MM.1S (cell line): ENCODE measurements around the gene BIRC7.

Source experiments
- DNase-seq: peaks from one replicate; pipeline ENCODE4 v3.0.0-alpha.2; 2015
- H2AFZ ChIP-seq: fragments of 300-600 bp; sonication (generic); 2 replicates; pipeline ENCODE4 v1.6.0; 2016; ENCODE audit warnings: antibody characterized with exemption, low read length
- H3F3A ChIP-seq: fragments of 300-600 bp; sonication (generic); 2 replicates; pipeline ENCODE4 v1.6.1; 2016; ENCODE audit warnings: mild to moderate bottlenecking, antibody characterized with exemption, low read length, moderate library complexity, mixed read lengths; ENCODE audit not compliant: insufficient read depth
- H3K27ac ChIP-seq: fragments of 300-600 bp; sonication (generic); 2 replicates; pipeline ENCODE4 v1.5.1; 2016; ENCODE audit warnings: mild to moderate bottlenecking, low read length
- H3K27me3 ChIP-seq: fragments of 300-600 bp; sonication (generic); replicated peaks from 2 replicates; pipeline ENCODE4 v1.6.0; 2016; ENCODE audit warnings: low read length; ENCODE audit not compliant: insufficient read depth
- H3K36me3 ChIP-seq: fragments of 300-600 bp; sonication (generic); replicated peaks from 2 replicates; pipeline ENCODE4 v1.6.1; 2016; ENCODE audit warnings: mild to moderate bottlenecking, low read length, mixed read lengths; ENCODE audit not compliant: insufficient read depth
- H3K4me1 ChIP-seq: fragments of 300-600 bp; sonication (generic); 2 replicates; pipeline ENCODE4 v1.6.1; 2016; ENCODE audit warnings: low read length, mixed read lengths
- H3K4me2 ChIP-seq: fragments of 300-600 bp; sonication (generic); 2 replicates; pipeline ENCODE4 v1.6.0; 2016; ENCODE audit warnings: low read depth, low read length
- H3K4me3 ChIP-seq: fragments of 300-600 bp; sonication (generic); 2 replicates; pipeline ENCODE4 v1.5.1; 2016; ENCODE audit warnings: low read length, mixed read lengths
- H3K79me2 ChIP-seq: fragments of 300-600 bp; sonication (generic); 2 replicates; pipeline ENCODE4 v1.6.1; 2016; ENCODE audit warnings: mixed run types, low read length, mixed read lengths
- H3K9ac ChIP-seq: fragments of 300-600 bp; sonication (generic); 2 replicates; pipeline ENCODE4 v1.6.1; 2016; ENCODE audit warnings: low read length, mixed read lengths
- H3K9me2 ChIP-seq: fragments of 300-600 bp; sonication (generic); replicated peaks from 2 replicates; pipeline ENCODE4 v1.6.1; 2016; ENCODE audit warnings: mild to moderate bottlenecking, low read length, mixed read lengths; ENCODE audit not compliant: insufficient read depth
- H3K9me3 ChIP-seq: fragments of 300-600 bp; sonication (generic); replicated peaks from 2 replicates; pipeline ENCODE4 v1.6.1; 2016; ENCODE audit warnings: mild to moderate bottlenecking, low read length, mixed read lengths; ENCODE audit not compliant: insufficient read depth
- H4K20me1 ChIP-seq: fragments of 300-600 bp; sonication (generic); 2 replicates; pipeline ENCODE4 v1.6.1; 2016; ENCODE audit warnings: mild to moderate bottlenecking, low read length, moderate library complexity, mixed read lengths; ENCODE audit not compliant: insufficient read depth
- CTCF ChIP-seq: fragments of 300-600 bp; sonication (generic); IDR thresholded peaks from 2 replicates; pipeline ENCODE4 v1.5.1; 2016; ENCODE audit warnings: antibody characterized with exemption, low read length, mixed read lengths
- EZH2 ChIP-seq: fragments of 300-600 bp; sonication (generic); optimal IDR thresholded peaks from 2 replicates; pipeline ENCODE3; 2017; ENCODE audit warnings: low read depth, mild to moderate bottlenecking, antibody characterized with exemption, low read length, mixed read lengths
- EZH2phosphoT487 ChIP-seq: fragments of 300-600 bp; sonication (generic); IDR thresholded peaks from 2 replicates; pipeline ENCODE4 v1.6.1; 2018; ENCODE audit warnings: antibody characterized with exemption, low read length

The BIRC7 gene

GRCh38 chr20:63282946-63283345 lies 47.2 kb downstream of the BIRC7 start:
- H3K79me2 ChIP-seq, result peaks cover under 1% of the 10 kb centered on the region; the same call in 1 of the 2 replicates
- no peak for TF ChIP-seq EZH2phosphoT487
- no peak for TF ChIP-seq EZH2
- no peak for TF ChIP-seq CTCF
- DNase-seq, result no peak
- no peaks in the 10 kb centered on the region for H3K9me3 ChIP-seq
- no peak overlapping the region for H3K4me2 ChIP-seq
- H4K20me1 ChIP-seq, result no peaks in the 10 kb centered on the region
- no peaks in the 10 kb centered on the region for H3K9me2 ChIP-seq
- no peaks in the 10 kb centered on the region for H3K36me3 ChIP-seq
- H3K4me1 ChIP-seq, result no peaks in the 10 kb centered on the region
- H3K27ac ChIP-seq, result no peak overlapping the region
- H3F3A ChIP-seq, result no peaks in the 10 kb centered on the region
- H3K9ac ChIP-seq, result no peak overlapping the region
- no peak overlapping the region for H2AFZ ChIP-seq
- no peaks in the 10 kb centered on the region for H3K27me3 ChIP-seq
- no peak overlapping the region for H3K4me3 ChIP-seq

- no peaks in the 10 kb centered on the region for H4K20me1 ChIP-seq
- H3K9me2 ChIP-seq, result no peaks in the 10 kb centered on the region
- H3K27me3 ChIP-seq, result no peaks in the 10 kb centered on the region
- no peaks in the 10 kb centered on the region for H3K9me3 ChIP-seq
- no peaks in the 10 kb centered on the region for H3K79me2 ChIP-seq
- TF ChIP-seq EZH2phosphoT487 (no peak), CTCF (no peak), EZH2 (no peak)
- DNase-seq, result no peak
- H3K9ac ChIP-seq, result no peak overlapping the region
- no peak overlapping the region for H3K4me3 ChIP-seq
- no peak overlapping the region for H2AFZ ChIP-seq
- no peaks in the 10 kb centered on the region for H3K36me3 ChIP-seq
- H3K27ac ChIP-seq, result no peak overlapping the region
- no peak overlapping the region for H3K4me2 ChIP-seq
- no peaks in the 10 kb centered on the region for H3K4me1 ChIP-seq
- H3F3A ChIP-seq, result no peaks in the 10 kb centered on the region
These were observed 47.8 kb downstream of the BIRC7 start for GRCh38 chr20:63283397-63284082.

- Histone ChIP-seq H3K9me2 (no peaks in the 10 kb centered on the region), H3K27me3 (no peaks in the 10 kb centered on the region), H3K9me3 (no peaks in the 10 kb centered on the region), H3K36me3 (no peaks in the 10 kb centered on the region), H4K20me1 (no peaks in the 10 kb centered on the region), H3K4me2 (no peak overlapping the region), H3K9ac (no peak overlapping the region), H3K27ac (no peak overlapping the region), H3K4me1 (no peaks in the 10 kb centered on the region), H2AFZ (no peak overlapping the region), H3K79me2 (no peaks in the 10 kb centered on the region), H3K4me3 (no peak overlapping the region), H3F3A (no peaks in the 10 kb centered on the region)
- no peak for DNase-seq
- TF ChIP-seq EZH2 (no peak), CTCF (no peak), EZH2phosphoT487 (no peak)
These were observed 48.4 kb downstream of the BIRC7 start for GRCh38 chr20:63284083-63284440.
